ENCODE results near the gene UHMK1.

Gene UHMK1

GRCh38 chr1:162578936-162579335 is 81.3 kb downstream of the UHMK1 start:
- DNase-seq (ENCODE audit: low read depth, low spot score) = no peak
- peak overlapping the region; percentile 0 for H3K9ac ChIP-seq (ENCODE audit: insufficient read length)
- no peak overlapping the region; the same call in 1 of the 2 replicates for H3K4me3 ChIP-seq
- TF ChIP-seq POLR2AphosphoS5 (IDR thresholded peaks at IDR 0.05; ENCODE audit: borderline replicate concordance, low read depth, low read length) (no peak), FOXP2 (optimal IDR thresholded peaks at IDR 0.05; ENCODE audit: control extremely low read depth, extremely low read length, insufficient read depth) (no peak), EZH2 (IDR thresholded peaks at IDR 0.05) (no peak)
- H3K9me3 ChIP-seq (ENCODE audit: low read depth, low read length) = no peaks in the 10 kb centered on the region
- peaks cover 86% of the 10 kb centered on the region for H3K36me3 ChIP-seq (ENCODE audit: insufficient read depth, low read length)
- peak overlapping the region; percentile 55 for H3K27ac ChIP-seq

Measured in SK-N-MC (cell line).